Esophagus mucosa (tissue), 1 donor: ENCODE data around the gene ADAMTSL3. TPM values are rescaled to one million over a fixed set of nuclear protein-coding genes. Genes with fewer than 3 reads are reported as not detected.
"Not testable (repeated sequence)": the region's sequence is repeated elsewhere in the genome, so short reads cannot be mapped to it uniquely, and the experiment has no call there.

Experiments
- ATAC-seq: fragments of 200-7000 bp; cut with Tn5 transposase; one replicate; pipeline ENCODE4 v1.9.1; 2020
- total RNA-seq: library from RNA; stranded (reverse); gene quantifications from one replicate; pipeline ENCODE4 v1.2.4, GENCODE V29; 2023
- donor health status: DM: yes; HTN: yes; CAD: no.

Gene ADAMTSL3
- total RNA-seq, 1 donor from 2014 or later: 1.4 TPM

DNA sequence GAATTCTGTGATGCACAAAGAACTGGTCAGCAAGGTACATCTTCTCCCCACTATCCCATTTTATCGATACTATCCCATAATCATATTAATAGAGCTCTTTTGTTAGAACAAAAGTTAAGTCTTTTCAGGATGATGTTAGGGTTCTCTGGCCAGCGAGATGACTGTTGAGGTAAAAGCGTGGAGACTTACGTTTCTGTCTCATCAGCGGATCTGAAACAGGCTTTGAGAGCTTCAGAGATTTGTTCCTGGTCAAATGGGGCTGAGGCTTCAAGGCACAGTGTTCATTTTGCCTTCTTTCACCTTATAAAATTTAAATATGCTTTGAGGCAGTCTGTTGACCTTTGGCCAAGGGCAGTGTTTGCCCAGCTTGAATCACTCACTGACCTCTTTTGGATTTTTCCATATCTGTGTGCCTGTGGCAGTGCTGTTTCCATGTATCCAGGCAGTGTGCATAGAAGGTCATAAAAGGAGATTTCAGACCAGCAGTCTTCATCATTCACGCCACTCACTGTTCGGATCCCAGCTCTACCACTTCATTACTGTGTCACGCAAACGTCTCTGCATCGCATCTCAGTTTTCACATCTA is 3.1 kb downstream of the ADAMTSL3 start:
- ATAC-seq: no peak

DNA sequence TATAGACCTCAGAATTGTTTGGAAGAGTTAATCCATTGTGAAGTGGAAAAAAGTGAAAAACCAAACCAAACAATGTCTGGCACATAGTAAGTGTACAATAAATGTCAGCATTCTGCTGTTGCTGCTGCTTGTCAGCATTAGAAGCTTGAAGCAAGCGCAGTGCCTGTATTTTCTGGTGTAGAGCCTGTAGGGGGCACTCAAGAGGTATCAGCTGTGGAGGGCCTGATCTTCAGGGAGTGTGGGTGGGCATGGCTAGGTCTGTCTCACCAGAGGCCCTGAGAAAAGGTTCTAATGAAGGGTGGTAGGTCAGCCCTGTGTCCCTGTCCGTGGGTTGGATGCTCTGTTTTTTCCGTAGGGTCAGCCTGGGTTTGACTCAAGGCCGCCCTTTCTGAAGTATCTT is 3.6 kb downstream of the ADAMTSL3 start:
- ATAC-seq: no peak

DNA sequence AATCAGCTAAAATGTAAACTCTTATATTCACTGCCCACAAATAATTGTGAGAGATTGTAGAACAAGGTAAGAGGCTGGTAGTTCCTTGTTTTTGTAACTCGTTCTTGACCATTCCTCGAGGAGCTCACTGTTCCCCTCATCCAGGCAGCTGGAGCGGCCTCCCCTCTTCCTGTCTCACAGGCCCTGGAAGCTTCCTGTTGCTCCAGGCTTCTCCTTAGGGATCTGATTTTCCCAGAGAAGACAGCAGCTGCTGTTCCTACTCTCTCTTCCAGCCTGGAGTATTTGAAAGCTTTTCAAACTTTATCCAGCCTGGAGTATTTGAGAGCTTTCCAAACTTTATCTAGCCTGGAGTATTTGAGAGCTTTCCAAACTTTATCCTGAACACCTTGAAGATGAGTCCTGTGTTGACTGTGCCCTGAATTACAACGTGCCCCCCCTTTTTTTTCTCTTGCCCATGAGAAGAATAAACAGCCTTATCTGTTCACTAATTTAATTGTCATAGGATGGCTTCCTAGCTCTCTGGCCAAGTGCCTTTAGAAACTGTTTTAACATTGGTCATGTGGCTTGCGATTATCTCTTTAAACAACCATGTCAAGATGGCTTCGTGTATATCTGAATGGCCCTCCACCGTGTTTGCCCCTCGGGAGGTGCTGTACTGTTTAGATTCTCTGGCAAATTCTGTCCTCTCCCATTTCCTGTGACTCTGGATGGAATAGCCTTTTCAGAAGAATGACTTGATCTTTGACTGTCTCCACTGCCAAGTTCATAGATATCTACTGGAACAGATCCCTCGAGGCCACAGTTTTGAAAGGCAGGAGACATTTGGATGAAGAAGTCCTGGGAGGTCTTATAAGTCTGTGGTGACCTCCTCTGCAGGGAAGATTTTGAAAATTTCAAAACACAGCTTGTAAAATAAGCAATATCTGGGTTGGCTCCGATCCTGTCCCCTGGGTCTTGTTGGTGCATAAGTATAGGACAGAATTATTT is 4.8 kb downstream of the ADAMTSL3 start:
- ATAC-seq: no peak

DNA sequence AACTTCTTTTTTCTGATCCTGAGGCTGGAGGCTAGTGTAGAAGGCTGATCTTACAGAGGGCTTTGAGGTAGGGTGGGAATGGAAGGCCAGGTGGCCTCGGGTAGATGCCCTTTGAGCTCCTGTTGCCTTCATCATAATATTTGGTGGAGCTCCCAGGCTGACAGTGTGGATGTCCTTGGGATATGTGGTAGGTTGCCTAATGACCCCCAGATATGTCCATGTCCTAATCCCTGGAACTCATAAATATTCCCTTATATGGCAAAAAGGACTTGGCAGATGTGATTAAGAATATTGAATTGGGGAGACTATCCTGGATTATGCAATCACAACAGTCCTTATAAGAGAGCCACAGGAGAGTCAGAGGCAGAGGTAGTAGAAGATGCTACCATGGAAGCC is 5.5 kb downstream of the ADAMTSL3 start:
- ATAC-seq: no peak

DNA sequence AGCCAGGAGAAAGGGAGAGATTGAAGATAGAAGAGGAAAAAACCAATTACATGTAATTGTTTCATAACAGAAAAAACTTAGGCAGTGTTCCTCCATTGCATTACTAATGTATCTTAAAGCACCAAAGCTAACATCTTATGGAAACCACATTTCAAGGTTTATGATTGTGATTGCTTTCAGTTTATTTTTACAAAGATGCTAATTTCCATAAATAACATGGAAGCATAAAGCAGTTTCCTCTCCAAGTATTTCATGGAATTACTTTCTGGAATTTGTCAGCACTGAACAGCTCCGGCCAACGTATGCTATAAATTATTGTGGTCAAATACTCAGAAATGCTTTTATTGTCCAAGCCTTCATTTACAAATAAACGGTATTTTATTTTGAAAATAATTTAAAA is 11.6 kb downstream of the ADAMTSL3 start:
- no peak for ATAC-seq

DNA sequence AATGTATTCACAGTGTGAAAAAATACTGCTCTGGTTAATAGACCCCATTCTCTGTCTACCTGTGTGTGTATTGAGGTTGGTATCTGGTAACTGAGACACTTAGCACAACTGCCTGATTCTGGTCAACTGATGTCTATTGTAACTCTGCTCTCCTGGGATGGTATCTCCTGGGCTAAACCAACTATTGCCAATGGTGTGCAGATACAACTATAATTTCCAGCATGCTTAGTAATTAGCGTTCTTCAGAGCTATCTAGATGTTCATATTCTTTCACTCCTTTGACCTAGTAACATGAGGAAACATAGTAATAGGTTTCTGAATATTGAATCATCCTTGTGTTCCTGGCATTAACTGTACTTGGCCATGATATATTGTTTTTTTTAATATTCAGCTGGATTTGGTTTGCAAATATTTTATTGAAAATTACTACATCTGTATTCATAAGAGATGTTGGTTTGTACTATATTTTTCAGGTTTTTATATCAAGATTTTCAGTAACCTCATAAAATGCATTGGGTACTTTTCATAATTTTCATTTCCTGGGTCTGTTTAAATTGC is 16.8 kb downstream of the ADAMTSL3 start:
- no peak for ATAC-seq

DNA sequence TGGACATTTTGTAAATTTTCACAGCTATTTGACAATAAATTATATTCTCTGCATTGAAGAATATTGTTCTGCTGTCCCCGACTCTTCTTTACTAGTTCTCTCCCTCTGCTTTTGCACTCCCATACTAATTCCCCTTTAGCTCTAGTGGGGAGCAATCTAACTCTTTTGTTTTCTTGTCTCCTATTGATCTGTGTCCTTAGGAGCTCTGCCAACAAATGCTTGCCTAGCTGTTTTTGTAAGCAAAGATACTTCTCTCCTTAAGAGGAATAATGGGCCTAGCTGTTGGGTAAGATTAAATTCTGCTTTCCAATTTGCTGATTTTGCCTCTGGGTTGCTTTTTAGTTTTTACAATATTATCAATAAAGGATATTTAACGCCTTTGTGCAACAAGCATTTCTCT is 17.7 kb downstream of the ADAMTSL3 start:
- ATAC-seq: no peak

DNA sequence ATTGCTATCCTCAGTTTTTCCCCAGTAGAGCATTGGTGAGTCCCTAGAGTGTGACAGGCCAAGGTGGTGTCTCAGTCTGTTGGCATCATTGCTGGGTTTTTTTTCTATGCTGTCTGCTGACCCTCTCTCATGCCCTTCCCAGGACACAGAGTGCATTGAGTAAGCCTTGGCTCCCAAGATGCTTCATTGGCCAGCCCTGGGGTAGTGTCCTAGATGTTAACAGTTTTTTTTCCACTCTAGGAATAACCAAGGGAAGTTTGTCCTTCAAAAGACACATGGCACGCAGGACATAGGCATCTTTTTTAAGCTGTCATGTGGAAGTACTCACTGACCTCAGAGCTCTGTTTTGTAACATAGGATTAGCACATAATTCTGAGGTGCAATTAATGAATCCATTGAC is 19.5 kb downstream of the ADAMTSL3 start:
- no peak for ATAC-seq

DNA sequence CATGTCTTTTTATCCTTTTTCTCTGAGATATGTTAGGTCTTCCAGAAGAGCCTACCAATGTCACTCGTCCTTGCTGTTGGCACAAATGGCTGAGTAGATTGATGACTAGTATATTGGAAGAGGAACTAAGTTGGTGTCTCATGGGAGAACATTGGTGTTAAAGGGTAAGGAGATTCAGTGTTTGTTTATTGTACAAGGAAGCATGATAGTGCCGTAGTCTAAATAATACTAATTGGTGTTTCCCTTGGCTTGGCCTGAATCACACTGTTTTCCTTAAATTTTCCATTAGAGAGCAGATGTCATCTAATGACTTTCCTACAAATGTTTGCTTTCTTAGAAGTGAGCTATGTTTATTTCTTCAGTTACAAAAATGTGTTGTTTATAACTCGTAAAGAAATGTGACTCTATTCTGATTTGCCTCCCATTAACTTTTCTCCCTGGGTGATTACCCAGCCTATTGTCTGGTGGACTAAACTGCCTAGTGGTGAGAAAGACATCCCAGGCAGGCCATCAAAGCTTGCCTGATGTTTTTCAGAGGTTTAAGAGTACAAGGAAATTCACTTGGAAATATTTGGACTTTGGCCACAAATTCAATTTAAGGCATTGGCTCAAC is 28.7 kb downstream of the ADAMTSL3 start:
- no peak for ATAC-seq

DNA sequence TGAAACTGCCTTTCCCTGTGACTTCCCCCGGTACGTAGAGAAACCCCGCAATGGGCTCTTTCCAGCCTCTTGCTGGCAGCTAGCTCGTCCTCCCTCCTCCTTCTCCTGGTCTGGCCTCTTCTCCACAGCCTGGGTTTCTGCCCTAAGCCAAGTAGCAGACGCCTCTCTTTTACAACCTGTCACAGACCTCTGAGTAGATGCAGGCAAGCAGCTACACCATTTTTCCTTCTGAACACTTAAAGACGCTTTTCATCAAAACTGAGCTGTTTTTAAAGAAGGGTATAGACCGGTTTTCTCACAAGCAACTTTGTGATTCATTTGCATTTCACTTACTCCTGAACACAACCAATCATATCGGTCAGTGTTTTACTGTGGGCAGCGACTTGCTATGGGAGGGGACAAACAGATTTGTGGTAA is 32.0 kb downstream of the ADAMTSL3 start:
- no peak for ATAC-seq

DNA sequence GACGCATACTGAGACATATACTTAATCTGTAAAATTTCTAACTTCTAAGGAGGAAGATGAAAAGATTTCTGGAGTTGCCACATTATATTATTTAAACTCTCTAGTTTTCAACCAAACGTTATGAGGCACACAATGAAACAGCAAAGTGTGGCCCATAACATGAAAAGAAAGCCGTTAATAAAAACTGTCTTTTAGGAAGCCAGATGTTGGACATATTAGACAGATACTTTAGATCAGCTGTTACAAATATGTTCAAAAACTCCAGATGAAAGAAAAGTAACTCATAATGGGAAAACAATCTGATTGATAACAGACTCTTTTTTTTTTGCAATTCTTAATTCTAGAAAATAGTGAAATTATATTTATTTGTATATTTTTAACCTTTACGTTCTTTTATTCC is 34.3 kb downstream of the ADAMTSL3 start:
- no peak for ATAC-seq

DNA sequence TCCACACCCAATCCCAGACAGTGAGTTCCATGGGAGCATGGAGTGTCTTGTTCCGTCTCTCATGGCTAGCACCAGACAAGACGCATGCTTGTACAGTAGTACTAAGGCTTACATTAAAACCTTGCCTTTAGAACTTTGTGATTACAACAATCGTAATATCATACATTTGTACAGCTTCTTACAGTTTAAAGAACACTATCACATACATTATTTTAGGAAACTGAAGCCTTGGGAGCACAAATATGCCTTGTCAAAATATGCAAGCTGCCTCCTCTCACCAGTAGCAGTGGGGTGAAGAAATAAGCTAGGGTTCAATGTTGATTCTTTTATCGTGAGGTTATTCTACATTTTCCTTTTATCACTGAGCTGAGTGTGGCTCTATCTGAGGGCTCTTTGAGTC is 36.8 kb downstream of the ADAMTSL3 start:
- no peak for ATAC-seq

DNA sequence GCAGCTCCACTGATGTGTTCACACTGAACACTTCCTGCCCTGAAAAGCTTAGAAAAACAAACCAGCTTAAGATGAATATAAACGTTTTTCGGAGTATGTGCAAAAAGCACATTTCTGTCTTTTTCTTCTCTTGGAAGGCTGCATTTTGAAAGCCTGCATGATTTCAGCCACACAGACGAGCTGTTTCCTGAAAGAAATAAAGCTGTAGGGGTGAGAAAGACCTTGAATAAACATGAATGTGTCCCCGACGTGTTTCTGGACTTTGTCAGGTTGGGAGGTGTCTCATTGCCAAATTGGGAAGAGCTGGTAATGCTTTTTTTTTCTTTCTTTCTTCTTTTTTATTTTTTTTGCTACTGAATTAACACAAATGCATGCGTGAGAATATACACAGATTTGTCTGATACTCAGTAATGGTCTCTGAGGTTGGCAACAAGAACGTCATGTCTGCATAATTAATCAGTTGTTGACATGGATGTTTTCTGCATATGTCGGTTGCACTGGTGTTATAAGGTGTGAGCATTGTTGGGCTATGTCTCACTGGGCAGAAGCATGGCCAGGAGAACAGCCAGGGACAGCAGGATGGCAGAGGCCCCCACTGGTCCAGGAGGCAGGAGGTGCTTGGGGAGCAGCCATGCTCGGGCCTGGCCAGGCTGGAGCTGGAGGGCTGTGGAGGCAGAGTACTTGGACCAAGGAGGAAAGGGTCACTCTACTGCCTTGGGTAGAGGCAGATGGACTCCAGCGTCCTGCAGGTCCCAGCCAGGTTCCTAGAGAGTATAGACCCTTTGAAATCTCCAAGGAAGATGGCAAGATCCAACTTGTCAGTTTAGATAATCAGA is 39.0 kb downstream of the ADAMTSL3 start:
- ATAC-seq: no peak

DNA sequence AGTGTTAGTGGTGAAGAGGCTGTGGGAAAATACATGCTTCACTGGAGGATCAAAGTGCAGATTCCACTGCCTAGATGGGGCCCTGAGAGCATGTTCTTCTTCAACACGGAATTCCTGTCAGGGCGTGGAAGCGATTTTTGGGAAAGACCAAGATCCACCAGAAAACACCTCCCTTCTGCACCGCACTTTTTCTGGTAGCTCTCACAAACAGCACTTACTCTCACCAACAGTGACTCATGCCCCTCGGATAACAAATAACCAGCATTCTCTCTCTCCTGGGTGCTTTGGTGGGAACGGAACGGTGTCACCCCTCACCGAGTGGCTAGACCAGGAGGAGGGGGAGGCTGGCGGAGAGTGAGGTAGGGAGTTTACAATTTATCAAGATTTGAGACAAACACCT is 40.1 kb downstream of the ADAMTSL3 start:
- no peak for ATAC-seq

DNA sequence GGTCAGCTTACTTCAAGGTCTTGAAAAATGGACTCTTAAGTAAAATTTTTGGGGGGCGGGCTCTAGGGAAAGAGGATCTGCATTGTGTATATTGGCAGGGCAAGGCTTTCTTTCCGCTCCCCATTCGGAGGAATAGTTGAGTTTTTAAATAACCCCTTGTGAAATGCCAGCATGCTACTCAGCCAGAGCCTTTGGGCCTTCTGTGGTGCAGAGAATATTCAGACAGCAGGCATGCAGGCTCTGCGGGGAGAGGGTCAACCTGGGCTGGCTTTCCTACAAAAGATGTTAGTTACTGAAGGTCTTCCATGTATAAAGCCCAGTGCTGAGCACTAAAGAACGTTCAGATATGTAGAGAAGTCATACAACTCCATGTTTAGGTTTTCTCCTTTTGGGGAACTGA is 40.6 kb downstream of the ADAMTSL3 start:
- no peak for ATAC-seq

DNA sequence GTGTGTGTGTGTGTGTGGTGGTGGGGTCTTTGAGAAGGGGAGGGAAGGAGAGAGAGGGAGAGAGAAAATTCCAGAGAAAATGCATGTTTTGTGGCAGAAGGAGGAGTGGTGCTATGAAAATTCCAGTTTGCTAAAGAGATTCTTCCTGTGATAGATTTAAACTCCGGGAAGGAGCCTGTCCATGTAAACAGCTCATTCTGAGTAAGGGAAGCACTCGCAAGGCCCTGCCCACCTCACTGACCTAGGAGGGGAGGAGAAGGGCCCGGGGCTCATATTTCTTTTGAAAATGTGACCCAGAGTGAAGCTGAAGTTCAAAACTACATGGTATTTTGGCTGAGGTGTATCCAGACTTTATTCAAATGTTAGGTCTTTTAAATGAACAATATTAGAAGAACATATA is 41.3 kb downstream of the ADAMTSL3 start:
- no peak for ATAC-seq

DNA sequence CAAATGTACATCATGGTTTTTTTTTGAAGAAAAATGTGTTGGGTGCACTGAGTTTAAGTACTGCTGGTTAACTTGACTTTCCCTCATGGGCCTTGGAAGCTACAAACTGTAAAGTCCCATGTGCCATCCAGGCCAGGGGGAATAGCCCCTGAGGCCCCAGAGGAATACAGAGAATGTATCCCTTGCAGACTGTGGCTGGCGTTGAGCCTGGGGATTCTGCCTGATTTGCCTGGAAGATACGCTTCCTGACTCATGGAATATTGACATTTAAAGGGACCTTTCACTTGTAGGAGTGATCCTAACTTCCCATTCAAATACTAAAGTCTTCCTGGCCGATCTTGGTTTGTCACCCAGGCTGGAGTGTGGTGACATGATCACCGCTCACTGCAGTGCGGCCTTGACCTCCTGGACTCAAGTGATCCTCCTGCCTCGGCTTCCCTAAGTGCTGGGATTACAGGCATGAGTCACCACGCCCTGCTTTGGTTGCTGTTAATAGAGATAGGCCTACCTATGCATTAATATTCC is 42.0 kb downstream of the ADAMTSL3 start:
- no peak for ATAC-seq

DNA sequence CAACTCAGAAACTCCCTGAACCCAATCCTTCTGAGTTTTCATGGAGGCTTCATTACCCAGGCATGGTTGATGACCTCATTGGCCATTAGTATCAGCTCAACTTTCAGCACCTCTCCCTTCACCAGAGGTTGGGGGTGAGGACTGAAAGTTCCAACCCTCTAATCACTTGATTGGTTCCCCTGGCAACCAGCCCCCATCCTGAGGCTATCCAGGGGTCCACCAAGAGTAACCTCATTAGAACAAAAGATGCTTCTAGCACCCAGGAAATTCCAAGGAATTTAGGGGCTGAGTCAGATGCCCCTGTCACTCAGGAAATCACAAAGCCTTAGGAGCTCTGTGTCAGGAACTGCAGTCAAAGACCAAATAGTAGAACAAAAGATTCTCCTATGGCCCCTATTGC is 43.8 kb downstream of the ADAMTSL3 start:
- ATAC-seq: no peak

DNA sequence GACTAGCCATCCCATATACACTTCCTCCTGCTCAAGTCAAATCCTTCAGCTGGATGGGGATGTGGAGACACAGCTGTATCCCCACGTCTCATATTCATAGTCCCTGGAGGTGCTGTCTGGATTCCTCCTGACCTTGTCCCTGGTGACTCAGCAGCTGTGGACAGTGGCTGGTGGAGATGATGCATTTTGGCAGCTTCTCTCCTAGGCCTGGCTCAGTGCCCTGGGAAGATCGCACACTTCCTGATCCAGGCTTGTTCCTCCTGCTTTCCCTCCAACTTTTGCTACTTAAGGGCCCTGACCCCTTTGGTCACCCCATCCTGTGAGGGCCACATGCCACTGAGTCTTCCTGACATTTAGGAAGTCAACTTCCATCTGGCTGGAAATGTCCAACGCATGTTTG is 44.4 kb downstream of the ADAMTSL3 start:
- ATAC-seq: no peak

DNA sequence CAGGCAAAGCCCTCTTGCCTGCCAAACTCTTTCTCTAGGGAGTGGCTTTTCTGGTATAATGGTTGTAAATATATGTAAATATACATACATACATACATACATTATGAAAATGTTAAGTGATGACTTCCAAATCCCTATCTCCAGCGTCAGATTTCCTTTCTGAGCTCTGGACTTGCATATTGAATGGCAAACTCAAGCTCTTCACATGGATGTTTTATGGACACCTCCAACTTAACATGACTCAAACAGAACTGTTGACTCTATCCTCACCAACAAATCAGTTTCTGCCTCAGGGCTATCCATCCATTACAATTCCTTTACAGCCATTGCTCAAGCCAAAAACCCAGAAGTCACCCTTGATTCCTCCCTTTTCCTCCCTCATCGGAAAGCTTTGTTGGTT is 45.1 kb downstream of the ADAMTSL3 start:
- ATAC-seq: no peak

DNA sequence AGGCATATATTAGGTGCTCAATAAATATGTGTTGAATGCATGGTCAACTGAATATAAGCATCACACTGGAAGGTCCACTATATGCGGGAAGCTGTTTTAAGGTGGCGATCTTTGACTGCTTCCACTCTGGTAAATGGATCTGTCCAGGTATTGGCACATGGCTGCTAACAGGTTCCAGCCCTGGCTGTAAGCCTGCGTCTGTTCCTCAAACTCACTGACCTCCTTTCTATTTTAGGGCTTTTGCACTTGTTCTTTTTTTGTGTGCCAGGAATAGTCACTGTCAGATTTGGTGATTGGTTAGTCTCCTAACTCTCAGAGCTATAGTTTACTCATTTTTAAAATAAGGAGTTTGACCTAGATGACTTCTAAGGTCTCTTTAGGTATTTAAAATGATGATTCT is 46.2 kb downstream of the ADAMTSL3 start:
- ATAC-seq: no peak

DNA sequence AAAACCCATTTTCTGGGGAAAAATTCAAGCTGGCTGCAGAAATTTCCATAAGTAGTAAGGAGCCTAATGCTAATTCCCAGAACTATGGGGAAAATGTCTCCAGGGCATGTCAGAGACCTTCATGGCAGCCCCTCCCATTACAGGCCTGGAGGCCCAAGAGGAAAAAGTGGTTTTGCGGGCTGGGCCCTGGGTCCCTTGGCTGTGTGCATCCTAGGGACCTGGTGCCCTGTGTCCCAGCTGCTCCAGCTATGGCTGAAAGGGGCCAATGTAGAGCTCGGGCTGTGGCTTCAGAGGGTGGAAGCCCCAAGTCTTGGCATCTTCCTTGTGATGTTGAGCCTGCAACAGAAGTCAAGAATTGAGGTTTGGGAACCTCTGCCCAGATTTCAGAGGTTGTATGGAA is 48.4 kb downstream of the ADAMTSL3 start:
- not testable (repeated sequence) for ATAC-seq
